Measurements from ENCODE around the gene RGL1.

- TF ChIP-seq, protein P1, sequence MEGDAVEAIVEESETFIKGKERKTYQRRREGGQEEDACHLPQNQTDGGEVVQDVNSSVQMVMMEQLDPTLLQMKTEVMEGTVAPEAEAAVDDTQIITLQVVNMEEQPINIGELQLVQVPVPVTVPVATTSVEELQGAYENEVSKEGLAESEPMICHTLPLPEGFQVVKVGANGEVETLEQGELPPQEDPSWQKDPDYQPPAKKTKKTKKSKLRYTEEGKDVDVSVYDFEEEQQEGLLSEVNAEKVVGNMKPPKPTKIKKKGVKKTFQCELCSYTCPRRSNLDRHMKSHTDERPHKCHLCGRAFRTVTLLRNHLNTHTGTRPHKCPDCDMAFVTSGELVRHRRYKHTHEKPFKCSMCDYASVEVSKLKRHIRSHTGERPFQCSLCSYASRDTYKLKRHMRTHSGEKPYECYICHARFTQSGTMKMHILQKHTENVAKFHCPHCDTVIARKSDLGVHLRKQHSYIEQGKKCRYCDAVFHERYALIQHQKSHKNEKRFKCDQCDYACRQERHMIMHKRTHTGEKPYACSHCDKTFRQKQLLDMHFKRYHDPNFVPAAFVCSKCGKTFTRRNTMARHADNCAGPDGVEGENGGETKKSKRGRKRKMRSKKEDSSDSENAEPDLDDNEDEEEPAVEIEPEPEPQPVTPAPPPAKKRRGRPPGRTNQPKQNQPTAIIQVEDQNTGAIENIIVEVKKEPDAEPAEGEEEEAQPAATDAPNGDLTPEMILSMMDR (IDR thresholded peaks at IDR 0.05; ENCODE audit: poor library complexity), result no peak
- no peak for TF ChIP-seq EZH2 (IDR thresholded peaks at IDR 0.05; ENCODE audit: borderline replicate concordance)
Observed at GRCh38 chr1:183934314-183934713, 129.4 kb downstream of the RGL1 start.
